OCI-LY3 (cell line): ENCODE results near the gene GLO1.

Experiments
- EZH2phosphoT487 ChIP-seq: fragments of 200-600 bp; shearing (Covaris generic); IDR thresholded peaks from 2 replicates; pipeline ENCODE4 v1.6.1; 2018; ENCODE audit warnings: antibody characterized with exemption, mixed run types, low read depth
- TF ChIP-seq, protein P1 (sequence below): fragments of 200-600, 300-600 bp; sonication (generic); IDR thresholded peaks from 2 replicates; pipeline ENCODE4 v1.5.1; 2014; ENCODE audit warnings: antibody characterized with exemption, low read length, low read depth

DNA sequence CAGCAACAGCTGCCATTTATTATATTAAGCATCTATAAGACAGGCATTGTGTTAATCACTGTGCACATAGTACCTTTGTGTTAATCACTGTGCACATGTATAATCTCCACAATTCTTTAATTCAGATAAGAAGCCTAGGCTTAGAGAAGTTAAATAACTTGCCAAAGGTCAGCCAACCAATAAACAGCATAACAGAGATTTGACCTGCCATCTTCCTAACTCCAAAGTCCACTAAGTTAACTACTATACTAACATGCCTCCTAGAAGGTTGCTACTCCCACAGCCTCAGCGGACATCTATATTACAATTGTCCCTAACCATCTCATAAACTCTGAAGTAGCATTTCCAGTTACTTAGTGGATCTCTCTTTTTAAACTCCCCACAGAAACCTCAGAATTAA lies 66.9 kb downstream of the GLO1 start:
- TF ChIP-seq, protein P1, sequence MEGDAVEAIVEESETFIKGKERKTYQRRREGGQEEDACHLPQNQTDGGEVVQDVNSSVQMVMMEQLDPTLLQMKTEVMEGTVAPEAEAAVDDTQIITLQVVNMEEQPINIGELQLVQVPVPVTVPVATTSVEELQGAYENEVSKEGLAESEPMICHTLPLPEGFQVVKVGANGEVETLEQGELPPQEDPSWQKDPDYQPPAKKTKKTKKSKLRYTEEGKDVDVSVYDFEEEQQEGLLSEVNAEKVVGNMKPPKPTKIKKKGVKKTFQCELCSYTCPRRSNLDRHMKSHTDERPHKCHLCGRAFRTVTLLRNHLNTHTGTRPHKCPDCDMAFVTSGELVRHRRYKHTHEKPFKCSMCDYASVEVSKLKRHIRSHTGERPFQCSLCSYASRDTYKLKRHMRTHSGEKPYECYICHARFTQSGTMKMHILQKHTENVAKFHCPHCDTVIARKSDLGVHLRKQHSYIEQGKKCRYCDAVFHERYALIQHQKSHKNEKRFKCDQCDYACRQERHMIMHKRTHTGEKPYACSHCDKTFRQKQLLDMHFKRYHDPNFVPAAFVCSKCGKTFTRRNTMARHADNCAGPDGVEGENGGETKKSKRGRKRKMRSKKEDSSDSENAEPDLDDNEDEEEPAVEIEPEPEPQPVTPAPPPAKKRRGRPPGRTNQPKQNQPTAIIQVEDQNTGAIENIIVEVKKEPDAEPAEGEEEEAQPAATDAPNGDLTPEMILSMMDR: no peak
- TF ChIP-seq EZH2phosphoT487: no peak
